MCF 10A (cell line): ENCODE results near the gene ADGRF4. TPM values are rescaled to one million over a fixed set of nuclear protein-coding genes. Genes with fewer than 3 reads are reported as not detected.

Source experiments
- BruUV-seq: library from RNA; stranded (reverse); fragments of 400-500 nt; replicated peaks from 2 replicates; lab custom pipeline; 2021; lab: Mats Ljungman, UMichigan
- CTCF ChIA-PET: fragments of 300-600 bp; sonication (Branson Sonifier 250); formaldehyde crosslinking; extraction: SDS; loops from one replicate; lab custom pipeline; 2021; ENCODE audit warnings: antibody characterized with exemption, inconsistent platforms; lab: Yijun Ruan, JAX
- POLR2A ChIA-PET: fragments of 300-600, 350-650 bp; sonication (Branson Sonifier 250); formaldehyde crosslinking; extraction: SDS; loops from one replicate; lab custom pipeline; 2020; ENCODE audit warnings: antibody characterized with exemption, inconsistent platforms; lab: Yijun Ruan, JAX
- DNase-seq: peaks from one replicate; pipeline ENCODE4 v3.0.0-alpha.2; 2018; ENCODE audit not compliant: unreplicated experiment
- H3K27ac Mint-ChIP-seq: one replicate; pipeline ENCODE4 v1.8.0; 2022; ENCODE audit warnings: mild to moderate bottlenecking, low read depth, mixed read lengths; ENCODE audit not compliant: unreplicated experiment
- H3K27me3 Mint-ChIP-seq: one replicate; pipeline ENCODE4 v1.8.0; 2022; ENCODE audit warnings: mixed read lengths; ENCODE audit not compliant: insufficient read depth, unreplicated experiment
- H3K36me3 Mint-ChIP-seq: one replicate; pipeline ENCODE4 v1.8.0; 2022; ENCODE audit warnings: mild to moderate bottlenecking, moderate library complexity, mixed read lengths; ENCODE audit not compliant: insufficient read depth, unreplicated experiment
- H3K4me1 Mint-ChIP-seq: one replicate; pipeline ENCODE4 v1.8.0; 2022; ENCODE audit warnings: mixed read lengths; ENCODE audit not compliant: insufficient read depth, unreplicated experiment
- H3K4me3 Mint-ChIP-seq: one replicate; pipeline ENCODE4 v1.8.0; 2022; ENCODE audit warnings: mild to moderate bottlenecking, moderate library complexity, mixed read lengths; ENCODE audit not compliant: unreplicated experiment
- H3K9me3 Mint-ChIP-seq: one replicate; pipeline ENCODE4 v1.8.0; 2022; ENCODE audit warnings: mixed read lengths; ENCODE audit not compliant: unreplicated experiment
- CTCF ChIP-seq: fragments of 200-600 bp; IDR thresholded peaks from one replicate; pipeline ENCODE4 v1.8.0; 2022; ENCODE audit warnings: antibody characterized with exemption, mild to moderate bottlenecking; ENCODE audit not compliant: unreplicated experiment
- intact Hi-C: fragments of 100-400 bp; cut with micrococcal nuclease; formaldehyde crosslinking; loops from 2 replicates; pipeline ENCODE4 v1.14.1; 2022
- total RNA-seq: library from RNA; stranded (reverse); gene quantifications from 2 replicates; pipeline ENCODE4 v1.2.3, GENCODE V29; 2022

Gene ADGRF4
- total RNA-seq, 1 experiment from 2014 or later, result 1.2 TPM

GRCh38 chr6:47663462-47664216 is 34.7 kb upstream of the ADGRF4 start:
- Mint-ChIP-seq H3K27me3 (no peaks in the 10 kb centered on the region), H3K36me3 (no peaks in the 10 kb centered on the region), H3K27ac (no peak overlapping the region), H3K4me1 (peaks cover 6% of the 10 kb centered on the region), H3K9me3 (no peaks in the 10 kb centered on the region), H3K4me3 (no peak overlapping the region)
- BruUV-seq, result no TSS peak
- ChIA-PET POLR2A (no interaction called here), CTCF (interaction anchor here (0.5 to 1.3 kb wide), 3 partner anchors 30 to 97 kb away, joined by 3 to 4 read pairs (median 3); no protein-coding TSS in a partner anchor)
- DNase-seq, result no peak
- intact Hi-C loops, result no loop called here
- TF ChIP-seq CTCF, result no peak

- TF ChIP-seq CTCF, result no peak
- no TSS peak for BruUV-seq
- Mint-ChIP-seq H3K9me3 (no peaks in the 10 kb centered on the region), H3K36me3 (no peaks in the 10 kb centered on the region), H3K27me3 (no peaks in the 10 kb centered on the region), H3K4me3 (no peak overlapping the region), H3K4me1 (peaks cover 17% of the 10 kb centered on the region), H3K27ac (no peak overlapping the region)
- ChIA-PET CTCF (interaction anchor here (0.7 to 1.3 kb wide), 5 partner anchors 31 to 840 kb away, joined by 3 to 6 read pairs (median 4); partner anchors contain the start of gene ADGRF4), POLR2A (interaction anchor here (0.5 to 2.0 kb wide), 9 partner anchors 9 to 509 kb away, joined by 3 to 6 read pairs (median 4); no protein-coding TSS in a partner anchor)
- intact Hi-C loops, result no loop called here
- peak; percentile 85 for DNase-seq
Observed at GRCh38 chr6:47665112-47665511, 33.3 kb upstream of the ADGRF4 start.

- H3K27me3 Mint-ChIP-seq, result no peaks in the 10 kb centered on the region
- DNase-seq, result peak; percentile 82
- peak overlapping the region; percentile 91 for H3K27ac Mint-ChIP-seq
- no TSS peak for BruUV-seq
- POLR2A ChIA-PET, result interaction anchor here (0.7 to 4.2 kb wide), 16 partner anchors 10 to 1883 kb away, joined by 3 to 84 read pairs (median 4); partner anchors contain the start of genes ADGRF4, C6orf141 and CD2AP
- no peaks in the 10 kb centered on the region for H3K9me3 Mint-ChIP-seq
- no peaks in the 10 kb centered on the region for H3K36me3 Mint-ChIP-seq
- TF ChIP-seq CTCF, result no peak
- intact Hi-C loops, result no loop called here
- H3K4me3 Mint-ChIP-seq, result peak overlapping the region; percentile 47
- CTCF ChIA-PET, result interaction anchor here (0.9 to 1.1 kb wide), 6 partner anchors 22 to 110 kb away, joined by 3 to 4 read pairs (median 3); no protein-coding TSS in a partner anchor
- peaks cover 28% of the 10 kb centered on the region for H3K4me1 Mint-ChIP-seq
Observed at GRCh38 chr6:47669684-47670513, 28.5 kb upstream of the ADGRF4 start.

- intact Hi-C loops, result no loop called here
Observed at GRCh38 chr6:47670851-47671250, 27.5 kb upstream of the ADGRF4 start.

More at GRCh38 chr6:47670851-47671250, 27.5 kb upstream of the ADGRF4 start:
- Mint-ChIP-seq H3K27me3 (no peaks in the 10 kb centered on the region), H3K4me3 (no peak overlapping the region), H3K27ac (peak overlapping the region; percentile 91), H3K4me1 (peaks cover 24% of the 10 kb centered on the region), H3K9me3 (no peaks in the 10 kb centered on the region), H3K36me3 (no peaks in the 10 kb centered on the region)
- DNase-seq, result no peak
- ChIA-PET CTCF (interaction anchor here (0.9 to 1.1 kb wide), 3 partner anchors 23 to 109 kb away, joined by 3 to 4 read pairs (median 3); no protein-coding TSS in a partner anchor), POLR2A (interaction anchor here (1.4 to 4.2 kb wide), 6 partner anchors 9 to 193 kb away, joined by 3 to 84 read pairs (median 8); partner anchors contain the start of genes ADGRF4 and CD2AP)
- no TSS peak for BruUV-seq
- no peak for TF ChIP-seq CTCF
